Heart left ventricle (tissue), 16 donors: ENCODE data around the gene PRDM10. TPM values are rescaled to one million over a fixed set of nuclear protein-coding genes. Genes with fewer than 3 reads are reported as not detected.

Experiments
- ATAC-seq, 4 donors: fragments of 200-7000 bp; cut with Tn5 transposase; one replicate each; pipeline ENCODE4 v1.9.1; 2020 to 2022; ENCODE audit warnings: moderate library complexity in 4 of 4, mild to moderate bottlenecking in 3 of 4, moderate number of reproducible peaks in 1 of 4
- DNase-seq, 5 donors: peaks; one replicate each; pipeline ENCODE4 v3.0.0-alpha.2; 2020
- H3K27ac ChIP-seq, 12 donors: fragments of 200-600 bp; sonication (generic) in 4 of 12; one replicate each; pipeline versions ENCODE4 v1.5.0 to v1.8.0; 2016 to 2022; ENCODE audit warnings: mild to moderate bottlenecking in 2 of 12
- H3K27me3 ChIP-seq, 9 donors: fragments of 200-600 bp; sonication (generic) in 2 of 9; one replicate each; pipeline versions ENCODE4 v1.5.1 to v1.8.0; 2016 to 2022; ENCODE audit warnings: mild to moderate bottlenecking in 3 of 9
- H3K36me3 ChIP-seq, 9 donors: fragments of 200-600 bp; sonication (generic) in 2 of 9; one replicate each; pipeline versions ENCODE4 v1.5.0 to v1.8.0; 2018 to 2022; ENCODE audit warnings: mild to moderate bottlenecking in 2 of 9
- H3K4me1 ChIP-seq, 12 donors: fragments of 200-600 bp; sonication (generic) in 4 of 12; one replicate each; pipeline versions ENCODE4 v1.5.0 to v1.8.0; 2016 to 2022; ENCODE audit warnings: mild to moderate bottlenecking in 3 of 12
- H3K4me3 ChIP-seq, 12 donors: fragments of 200-600 bp; sonication (generic) in 4 of 12; one replicate each; pipeline versions ENCODE4 v1.5.0 to v1.8.0; 2017 to 2022; ENCODE audit warnings: mild to moderate bottlenecking in 9 of 12, moderate library complexity in 4 of 12
- H3K9me3 ChIP-seq, 12 donors: fragments of 200-600 bp; sonication (generic) in 4 of 12; one replicate each; pipeline versions ENCODE4 v1.5.0 to v1.8.0; 2016 to 2022; ENCODE audit warnings: mild to moderate bottlenecking in 1 of 12
- POLR2A ChIP-seq, 2 donors: fragments of 450-650 bp; IDR thresholded peaks; one replicate each; pipeline ENCODE4 v1.6.1; 2017; ENCODE audit warnings: antibody characterized with exemption in 2 of 2, mild to moderate bottlenecking in 2 of 2, moderate library complexity in 2 of 2
- WGBS, 4 donors: extraction: QIAGEN DNeasy Blood & Tissue Kit in 2 of 4; methylation state at CpG; one replicate each; pipeline versions ENCODE4 v1.1.5 to v1.1.7; 2013 to 2018; 5-methylcytosine and 5-hydroxymethylcytosine counted together
- intact Hi-C, 10 donors: fragments of 100-400 bp; cut with DNase I; formaldehyde crosslinking; loops; one replicate each; pipeline versions ENCODE4 v1.11.1 to v1.14.2; 2022
- polyA plus RNA-seq, 2 donors: library from polyadenylated mRNA; stranded (reverse); fragments of 200-250 nt; gene quantifications; one replicate each; pipeline ENCODE4 v1.2.3, GENCODE V29; 2013
- total RNA-seq, 9 donors: library from RNA; depleted of rRNA in 2 of 9; stranded (reverse); fragments of >200 nt in 2 of 9; fragmentation: NEBNext Ultra II Directional in 3 of 9; extraction: Animal tissue kit (Norgen Biotek cat#: 25700) in 3 of 9; gene quantifications; one replicate each; pipeline versions ENCODE4 v1.1.0 to v1.2.4, GENCODE V29; 2016 to 2023
- TF ChIP-seq, protein P1 (sequence below), 12 donors: fragments of 200-600 bp; sonication (generic) in 4 of 12; IDR thresholded peaks; one replicate each; pipeline versions ENCODE4 v1.5.0 to v1.8.0; 2018 to 2022; ENCODE audit warnings: antibody characterized with exemption in 12 of 12, mild to moderate bottlenecking in 5 of 12
- donor health status: ischemic (EF 13 %, LVEDD 7.1; RV severe dilation, severe dysfunction).
- donor health status: healthy with polysubstance abuse.
- donor health status: DM: no; HTN: yes; CAD: no.
- donor health status: DM: no; HTN: no; CAD: no.
- donor health status: ischemic (EF 25% LVEDD 6.9; RV normal size, moderate dysfunction).
- donor health status: ischemic (EF 25% LVEDD 5.7; RV mildly dilated, moderate dysfunction).
- donor health status: healthy.
- donor health status: DM: yes; HTN: yes; CAD: no.
- donor health status: ischemic (EF 35%, LVEDD 5.7; RV mildly dilated, moderate dysfunction).
- donor health status: nonischemic (EF 11% LVEDD 7.7; RV severe dilation, severe dysfunction).
- donor health status: DM: yes; HTN: yes; CAD: no.
- donor health status: PGD.
- donor health status: ischemic (EF 29% LVEDD 5.4; RV normal size, mild dysfunction).
- donor health status: nonischemic (EF 23%, LVEDD 6.1; RV moderate dilation, normal function).

The PRDM10 gene
- total and polyA plus RNA-seq, 11 donors, result 1.6 to 6.8 (median 4.4) TPM

DNA sequence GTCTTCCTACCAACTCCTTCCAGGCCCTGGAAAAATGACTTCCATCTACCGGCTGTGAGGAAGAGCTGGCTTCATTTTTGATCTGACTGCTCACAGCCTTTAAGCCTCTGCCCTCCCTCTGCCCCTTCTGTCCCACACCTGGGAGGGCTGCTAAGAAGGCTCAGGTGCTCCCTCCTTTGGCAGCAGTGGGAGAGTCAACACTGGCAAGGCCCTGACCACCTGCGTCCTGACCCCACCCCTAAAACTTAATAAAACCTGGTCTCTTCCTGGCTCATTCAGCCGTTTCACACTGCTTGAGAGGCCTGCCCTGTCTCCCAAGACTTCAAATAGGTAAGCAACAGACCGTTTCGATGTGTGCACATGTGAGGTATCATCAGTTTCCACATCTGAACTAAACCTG, 55.2 kb downstream of the PRDM10 start:
- peaks cover 0 to 40% (median 27%) of the 10 kb centered on the region in 9 donors for H3K36me3 ChIP-seq
- DNase-seq (no peak), ATAC-seq (no peak)
- no peaks in the 10 kb centered on the region for H3K27me3 ChIP-seq
- no peak overlapping the region for H3K4me3 ChIP-seq
- intact Hi-C loops, result no loop called here
- H3K4me1 ChIP-seq, result peaks cover 0 to 21% (median 2%) of the 10 kb centered on the region in 12 donors
- H3K27ac ChIP-seq, result no peak overlapping the region
- TF ChIP-seq, protein P1, sequence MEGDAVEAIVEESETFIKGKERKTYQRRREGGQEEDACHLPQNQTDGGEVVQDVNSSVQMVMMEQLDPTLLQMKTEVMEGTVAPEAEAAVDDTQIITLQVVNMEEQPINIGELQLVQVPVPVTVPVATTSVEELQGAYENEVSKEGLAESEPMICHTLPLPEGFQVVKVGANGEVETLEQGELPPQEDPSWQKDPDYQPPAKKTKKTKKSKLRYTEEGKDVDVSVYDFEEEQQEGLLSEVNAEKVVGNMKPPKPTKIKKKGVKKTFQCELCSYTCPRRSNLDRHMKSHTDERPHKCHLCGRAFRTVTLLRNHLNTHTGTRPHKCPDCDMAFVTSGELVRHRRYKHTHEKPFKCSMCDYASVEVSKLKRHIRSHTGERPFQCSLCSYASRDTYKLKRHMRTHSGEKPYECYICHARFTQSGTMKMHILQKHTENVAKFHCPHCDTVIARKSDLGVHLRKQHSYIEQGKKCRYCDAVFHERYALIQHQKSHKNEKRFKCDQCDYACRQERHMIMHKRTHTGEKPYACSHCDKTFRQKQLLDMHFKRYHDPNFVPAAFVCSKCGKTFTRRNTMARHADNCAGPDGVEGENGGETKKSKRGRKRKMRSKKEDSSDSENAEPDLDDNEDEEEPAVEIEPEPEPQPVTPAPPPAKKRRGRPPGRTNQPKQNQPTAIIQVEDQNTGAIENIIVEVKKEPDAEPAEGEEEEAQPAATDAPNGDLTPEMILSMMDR (IDR thresholded peaks at IDR 0.05), result no peak
- no peak for TF ChIP-seq POLR2A (IDR thresholded peaks at IDR 0.05)
- 85 to 96% (median 93%) methylated on average over 5 of the region's 5 CpGs for WGBS, 4 donors
- H3K9me3 ChIP-seq, result no peaks in the 10 kb centered on the region

DNA sequence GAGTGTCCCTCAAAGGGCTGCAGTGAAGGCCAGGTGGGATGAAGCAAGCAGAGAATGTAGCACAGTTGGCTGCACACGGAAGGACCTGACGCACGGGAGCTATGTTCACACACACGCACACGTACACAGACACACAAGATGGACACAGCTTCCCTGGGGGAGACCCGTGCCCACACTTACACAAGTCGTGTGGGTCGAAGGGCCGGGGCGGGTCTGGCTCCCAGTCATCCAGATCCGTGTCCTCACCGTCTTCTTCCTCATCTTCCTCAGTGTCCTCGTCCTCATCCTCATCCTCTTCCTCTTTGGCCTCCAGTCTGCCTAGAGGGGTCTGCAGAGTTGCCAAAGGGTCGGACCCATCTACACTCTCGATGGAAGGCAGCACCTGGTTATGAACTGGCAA, 55.7 kb downstream of the PRDM10 start:
- TF ChIP-seq, protein P1 (IDR thresholded peaks at IDR 0.05), result no peak
- no peak for TF ChIP-seq POLR2A (IDR thresholded peaks at IDR 0.05)
- 95 to 97% (median 97%) methylated on average over 15 of the region's 15 CpGs for WGBS, 4 donors
- H3K36me3 ChIP-seq, result peaks cover 0 to 43% (median 31%) of the 10 kb centered on the region in 9 donors

DNA sequence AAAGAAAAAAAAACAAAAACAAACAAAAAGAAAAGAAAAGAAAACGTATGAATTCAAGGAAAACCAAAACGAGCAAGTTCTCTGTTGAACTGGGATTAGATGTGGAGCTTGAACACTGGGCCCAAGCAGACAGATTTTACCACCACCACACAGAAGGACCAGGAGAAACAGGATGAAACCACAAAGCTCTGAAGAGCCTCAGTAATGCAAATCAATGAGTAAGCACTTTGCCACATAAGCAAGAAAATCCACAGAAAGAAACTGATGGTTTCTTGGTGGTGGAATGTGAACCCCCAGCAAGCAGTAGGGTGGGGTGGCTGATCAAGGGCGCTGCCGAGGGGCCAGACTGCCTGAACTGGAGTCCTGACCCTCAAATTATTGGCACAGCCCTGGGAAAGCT, 56.4 kb downstream of the PRDM10 start:
- Histone ChIP-seq H3K27ac (no peak overlapping the region), H3K4me1 (peaks cover 0 to 20% (median 2%) of the 10 kb centered on the region in 12 donors), H3K9me3 (no peaks in the 10 kb centered on the region), H3K27me3 (no peaks in the 10 kb centered on the region), H3K36me3 (peaks cover 0 to 50% (median 37%) of the 10 kb centered on the region in 9 donors), H3K4me3 (no peak overlapping the region)
- intact Hi-C loops, result no loop called here
- no peak for DNase-seq
- no peak for TF ChIP-seq POLR2A (IDR thresholded peaks at IDR 0.05)
- TF ChIP-seq, protein P1 (IDR thresholded peaks at IDR 0.05), result no peak
- WGBS, 4 donors, result 82 to 89% (median 84%) methylated on average over 4 of the region's 4 CpGs
- no peak for ATAC-seq

More for the DNA sequence above, 55.7 kb downstream of the PRDM10 start:
- Histone ChIP-seq H3K27ac (no peak overlapping the region), H3K4me3 (no peak overlapping the region), H3K27me3 (no peaks in the 10 kb centered on the region), H3K4me1 (peaks cover 0 to 21% (median 2%) of the 10 kb centered on the region in 12 donors), H3K9me3 (no peaks in the 10 kb centered on the region)
- intact Hi-C loops, result no loop called here
- no peak for DNase-seq
- ATAC-seq, result no peak

DNA sequence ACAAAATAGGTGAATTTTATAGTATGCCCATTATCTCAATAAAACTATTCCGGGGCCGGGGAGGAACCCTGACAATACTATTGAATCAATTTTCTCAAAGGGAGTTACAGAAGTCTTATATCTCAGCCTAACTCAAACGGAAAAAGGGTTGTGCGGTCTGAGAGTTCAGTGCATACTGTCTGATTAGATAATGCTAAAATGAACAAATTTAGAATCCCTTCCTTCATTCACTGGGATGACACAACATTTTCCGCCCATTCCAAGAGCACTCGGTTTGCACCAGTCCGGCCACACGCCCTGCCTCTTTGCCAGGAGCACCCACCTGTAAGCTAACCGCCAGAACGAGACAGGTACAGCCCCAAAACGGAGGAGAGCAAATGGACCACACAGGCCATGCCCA, 57.3 kb downstream of the PRDM10 start:
- Histone ChIP-seq H3K9me3 (no peaks in the 10 kb centered on the region), H3K4me3 (no peak overlapping the region), H3K27me3 (no peaks in the 10 kb centered on the region), H3K36me3 (peaks cover 0 to 50% (median 37%) of the 10 kb centered on the region in 9 donors), H3K27ac (no peak overlapping the region), H3K4me1 (peaks cover 0 to 11% (median 0%) of the 10 kb centered on the region in 12 donors)
- DNase-seq (no peak), ATAC-seq (no peak)
- intact Hi-C loops, result no loop called here
- 92 to 95% (median 94%) methylated on average over 11 of the region's 11 CpGs for WGBS, 4 donors
- TF ChIP-seq, protein P1 (IDR thresholded peaks at IDR 0.05), result no peak
- TF ChIP-seq POLR2A (IDR thresholded peaks at IDR 0.05), result no peak
